ENCODE results near the gene CDKN2AIPNL.
"Not testable (repeated sequence)": the region's sequence is repeated elsewhere in the genome, so short reads cannot be mapped to it uniquely, and the experiment has no call there.

CDKN2AIPNL gene

GRCh38 chr5:134387443-134387842 is 24.2 kb downstream of the CDKN2AIPNL start:
- H3K4me3 ChIP-seq (ENCODE audit: low read length, poor library complexity, severe bottlenecking): no peak overlapping the region
- no peaks in the 10 kb centered on the region for H3K79me2 ChIP-seq (ENCODE audit: insufficient read depth, low read length)
- H3K27me3 ChIP-seq (ENCODE audit: insufficient read depth, low read length, poor library complexity, severe bottlenecking): no peaks in the 10 kb centered on the region
- H4K20me1 ChIP-seq (ENCODE audit: insufficient read depth, low read length, poor library complexity, severe bottlenecking): no peaks in the 10 kb centered on the region
- H2AFZ ChIP-seq (ENCODE audit: low read length): no peak overlapping the region
- H3K9me2 ChIP-seq (replicated peaks; ENCODE audit: low read depth, low read length): no peaks in the 10 kb centered on the region
- no peak overlapping the region for H3K4me2 ChIP-seq (ENCODE audit: low read depth, low read length, poor library complexity, severe bottlenecking)
- TF ChIP-seq CTCF (conservative IDR thresholded peaks at IDR 0.05; ENCODE audit: low read length) (no peak), EZH2phosphoT487 (IDR thresholded peaks at IDR 0.05; ENCODE audit: borderline replicate concordance) (no peak)
- H3F3A ChIP-seq (ENCODE audit: low read depth): no peaks in the 10 kb centered on the region
- H3K36me3 ChIP-seq (ENCODE audit: insufficient read depth, low read length): peaks cover 33% of the 10 kb centered on the region; the same call in 1 of the 2 replicates
- H3K4me1 ChIP-seq (ENCODE audit: insufficient read depth, low read length, poor library complexity, severe bottlenecking): no peaks in the 10 kb centered on the region
- no peak overlapping the region for H3K9ac ChIP-seq (ENCODE audit: low read depth, low read length, poor library complexity, severe bottlenecking)
- no peaks in the 10 kb centered on the region for H3K9me3 ChIP-seq (ENCODE audit: insufficient read depth, low read depth, low read length)

GRCh38 chr5:134383980-134384697 is 27.5 kb downstream of the CDKN2AIPNL start:
- H3K9ac ChIP-seq (ENCODE audit: low read depth, low read length, poor library complexity, severe bottlenecking): no peak overlapping the region
- H3K36me3 ChIP-seq (ENCODE audit: insufficient read depth, low read length): peaks cover 12% of the 10 kb centered on the region; the same call in 1 of the 2 replicates
- no peak overlapping the region for H3K4me2 ChIP-seq (ENCODE audit: low read depth, low read length, poor library complexity, severe bottlenecking)
- TF ChIP-seq EZH2phosphoT487 (IDR thresholded peaks at IDR 0.05; ENCODE audit: borderline replicate concordance) (no peak), CTCF (conservative IDR thresholded peaks at IDR 0.05; ENCODE audit: low read length) (no peak)
- no peak overlapping the region for H3K4me3 ChIP-seq (ENCODE audit: low read length, poor library complexity, severe bottlenecking)
- no peaks in the 10 kb centered on the region for H3K27me3 ChIP-seq (ENCODE audit: insufficient read depth, low read length, poor library complexity, severe bottlenecking)
- H3K9me3 ChIP-seq (ENCODE audit: insufficient read depth, low read depth, low read length): no peaks in the 10 kb centered on the region
- no peak overlapping the region for H2AFZ ChIP-seq (ENCODE audit: low read length)
- no peaks in the 10 kb centered on the region for H3F3A ChIP-seq (ENCODE audit: low read depth)
- no peaks in the 10 kb centered on the region for H3K4me1 ChIP-seq (ENCODE audit: insufficient read depth, low read length, poor library complexity, severe bottlenecking)
- H3K79me2 ChIP-seq (ENCODE audit: insufficient read depth, low read length): no peaks in the 10 kb centered on the region
- H3K9me2 ChIP-seq (replicated peaks; ENCODE audit: low read depth, low read length): no peaks in the 10 kb centered on the region
- H4K20me1 ChIP-seq (ENCODE audit: insufficient read depth, low read length, poor library complexity, severe bottlenecking): no peaks in the 10 kb centered on the region

- not testable (repeated sequence) for H3K79me2 ChIP-seq (ENCODE audit: insufficient read depth, low read length); H4K20me1 ChIP-seq (ENCODE audit: insufficient read depth, low read length, poor library complexity, severe bottlenecking); H3K36me3 ChIP-seq (ENCODE audit: insufficient read depth, low read length)
These were observed 29.5 kb downstream of the CDKN2AIPNL start for GRCh38 chr5:134382204-134382603.

GRCh38 chr5:134380346-134380745 is 31.3 kb downstream of the CDKN2AIPNL start:
- Histone ChIP-seq H3K79me2 (ENCODE audit: insufficient read depth, low read length) (peaks cover 18% of the 10 kb centered on the region), H3K4me3 (ENCODE audit: low read length, poor library complexity, severe bottlenecking) (no peak overlapping the region), H4K20me1 (ENCODE audit: insufficient read depth, low read length, poor library complexity, severe bottlenecking) (no peaks in the 10 kb centered on the region), H3K27me3 (ENCODE audit: insufficient read depth, low read length, poor library complexity, severe bottlenecking) (no peaks in the 10 kb centered on the region), H3K9ac (ENCODE audit: low read depth, low read length, poor library complexity, severe bottlenecking) (no peak overlapping the region), H3F3A (ENCODE audit: low read depth) (no peaks in the 10 kb centered on the region), H3K9me3 (ENCODE audit: insufficient read depth, low read depth, low read length) (no peaks in the 10 kb centered on the region), H3K9me2 (replicated peaks; ENCODE audit: low read depth, low read length) (no peaks in the 10 kb centered on the region), H2AFZ (ENCODE audit: low read length) (no peak overlapping the region), H3K4me2 (ENCODE audit: low read depth, low read length, poor library complexity, severe bottlenecking) (no peak overlapping the region), H3K36me3 (ENCODE audit: insufficient read depth, low read length) (peaks cover 8% of the 10 kb centered on the region; the same call in 1 of the 2 replicates), H3K4me1 (ENCODE audit: insufficient read depth, low read length, poor library complexity, severe bottlenecking) (no peaks in the 10 kb centered on the region)
- TF ChIP-seq CTCF (conservative IDR thresholded peaks at IDR 0.05; ENCODE audit: low read length): no peak
- TF ChIP-seq EZH2phosphoT487 (IDR thresholded peaks at IDR 0.05; ENCODE audit: borderline replicate concordance): no peak

More at GRCh38 chr5:134382204-134382603, 29.5 kb downstream of the CDKN2AIPNL start:
- H3K4me3 ChIP-seq (ENCODE audit: low read length, poor library complexity, severe bottlenecking); H3K4me1 ChIP-seq (ENCODE audit: insufficient read depth, low read length, poor library complexity, severe bottlenecking); H3K9me3 ChIP-seq (ENCODE audit: insufficient read depth, low read depth, low read length); H3K9ac ChIP-seq (ENCODE audit: low read depth, low read length, poor library complexity, severe bottlenecking); H3F3A ChIP-seq (ENCODE audit: low read depth); H2AFZ ChIP-seq (ENCODE audit: low read length); H3K9me2 ChIP-seq (replicated peaks; ENCODE audit: low read depth, low read length); H3K27me3 ChIP-seq (ENCODE audit: insufficient read depth, low read length, poor library complexity, severe bottlenecking); H3K4me2 ChIP-seq (ENCODE audit: low read depth, low read length, poor library complexity, severe bottlenecking): not testable (repeated sequence)

All from Loucy (cell line).